Osteocyte (in vitro differentiated cells): ENCODE data around the gene SLC35F3. TPM values are rescaled to one million over a fixed set of nuclear protein-coding genes. Genes with fewer than 3 reads are reported as not detected.

ENCODE experiments used
- DNase-seq: peaks from one replicate; pipeline ENCODE4 v3.0.0; 2021; ENCODE audit warnings: mixed read lengths; ENCODE audit not compliant: unreplicated experiment; ENCODE audit errors: extremely low spot score
- H3K27ac Mint-ChIP-seq: one replicate; pipeline ENCODE4 v1.8.0; 2021; ENCODE audit warnings: mild to moderate bottlenecking, mixed read lengths; ENCODE audit not compliant: unreplicated experiment
- H3K27me3 Mint-ChIP-seq: one replicate; pipeline ENCODE4 v1.8.0; 2021; ENCODE audit warnings: mixed read lengths; ENCODE audit not compliant: unreplicated experiment
- H3K36me3 Mint-ChIP-seq: one replicate; pipeline ENCODE4 v1.8.0; 2021; ENCODE audit warnings: mixed read lengths; ENCODE audit not compliant: unreplicated experiment
- H3K4me1 Mint-ChIP-seq: one replicate; pipeline ENCODE4 v1.8.0; 2021; ENCODE audit warnings: mixed read lengths; ENCODE audit not compliant: unreplicated experiment
- H3K4me3 Mint-ChIP-seq: one replicate; pipeline ENCODE4 v1.8.0; 2021; ENCODE audit warnings: mild to moderate bottlenecking, moderate library complexity, mixed read lengths; ENCODE audit not compliant: unreplicated experiment
- H3K9me3 Mint-ChIP-seq: one replicate; pipeline ENCODE4 v1.8.0; 2021; ENCODE audit warnings: mixed read lengths; ENCODE audit not compliant: unreplicated experiment
- total RNA-seq: library from RNA; stranded (reverse); gene quantifications from 2 replicates; pipeline ENCODE4 v1.2.1, GENCODE V29; 2021
- TF ChIP-seq, protein P1 (sequence below): fragments of 200-600 bp; sonication (generic); IDR thresholded peaks from 2 replicates; pipeline ENCODE4 v1.5.0; 2021; ENCODE audit warnings: antibody characterized with exemption, mild to moderate bottlenecking, moderate library complexity

Gene SLC35F3
- total RNA-seq, 1 donor from 2014 or later, result not detected

DNA sequence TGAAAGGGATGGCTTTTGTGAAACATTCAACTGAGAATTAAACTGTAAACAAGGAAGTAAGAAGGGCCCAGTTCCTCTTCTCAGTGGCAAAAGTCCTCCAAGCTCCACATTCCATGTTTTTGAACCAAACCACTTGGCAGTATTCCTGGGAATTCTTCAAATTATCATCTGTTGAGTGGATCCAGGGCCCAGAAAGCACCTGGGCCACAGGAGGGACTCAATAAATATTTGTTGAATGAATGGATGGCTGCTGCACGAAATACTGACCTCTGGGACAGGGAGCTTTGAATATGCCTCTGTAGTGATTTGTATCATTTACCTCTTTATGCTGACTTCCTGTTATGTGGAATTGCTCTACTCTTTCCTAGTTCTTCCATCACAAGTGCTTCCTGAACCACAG, 4.7 kb downstream of the SLC35F3 start:
- TF ChIP-seq, protein P1, sequence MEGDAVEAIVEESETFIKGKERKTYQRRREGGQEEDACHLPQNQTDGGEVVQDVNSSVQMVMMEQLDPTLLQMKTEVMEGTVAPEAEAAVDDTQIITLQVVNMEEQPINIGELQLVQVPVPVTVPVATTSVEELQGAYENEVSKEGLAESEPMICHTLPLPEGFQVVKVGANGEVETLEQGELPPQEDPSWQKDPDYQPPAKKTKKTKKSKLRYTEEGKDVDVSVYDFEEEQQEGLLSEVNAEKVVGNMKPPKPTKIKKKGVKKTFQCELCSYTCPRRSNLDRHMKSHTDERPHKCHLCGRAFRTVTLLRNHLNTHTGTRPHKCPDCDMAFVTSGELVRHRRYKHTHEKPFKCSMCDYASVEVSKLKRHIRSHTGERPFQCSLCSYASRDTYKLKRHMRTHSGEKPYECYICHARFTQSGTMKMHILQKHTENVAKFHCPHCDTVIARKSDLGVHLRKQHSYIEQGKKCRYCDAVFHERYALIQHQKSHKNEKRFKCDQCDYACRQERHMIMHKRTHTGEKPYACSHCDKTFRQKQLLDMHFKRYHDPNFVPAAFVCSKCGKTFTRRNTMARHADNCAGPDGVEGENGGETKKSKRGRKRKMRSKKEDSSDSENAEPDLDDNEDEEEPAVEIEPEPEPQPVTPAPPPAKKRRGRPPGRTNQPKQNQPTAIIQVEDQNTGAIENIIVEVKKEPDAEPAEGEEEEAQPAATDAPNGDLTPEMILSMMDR, result no peak
- peaks cover under 1% of the 10 kb centered on the region for H3K36me3 Mint-ChIP-seq
- H3K9me3 Mint-ChIP-seq, result peaks cover 9% of the 10 kb centered on the region
- H3K4me3 Mint-ChIP-seq, result no peak overlapping the region
- H3K27ac Mint-ChIP-seq, result no peak overlapping the region
- DNase-seq, result no peak
- peaks cover 8% of the 10 kb centered on the region for H3K4me1 Mint-ChIP-seq
- H3K27me3 Mint-ChIP-seq, result peaks cover 24% of the 10 kb centered on the region

- TF ChIP-seq, protein P1, result no peak
- Mint-ChIP-seq H3K27me3 (peaks cover under 1% of the 10 kb centered on the region), H3K9me3 (peaks cover 13% of the 10 kb centered on the region), H3K4me3 (no peak overlapping the region), H3K27ac (no peak overlapping the region), H3K4me1 (no peaks in the 10 kb centered on the region), H3K36me3 (no peaks in the 10 kb centered on the region)
- no peak for DNase-seq
Measured at GRCh38 chr1:233912447-233912846, 8.0 kb downstream of the SLC35F3 start.

DNA sequence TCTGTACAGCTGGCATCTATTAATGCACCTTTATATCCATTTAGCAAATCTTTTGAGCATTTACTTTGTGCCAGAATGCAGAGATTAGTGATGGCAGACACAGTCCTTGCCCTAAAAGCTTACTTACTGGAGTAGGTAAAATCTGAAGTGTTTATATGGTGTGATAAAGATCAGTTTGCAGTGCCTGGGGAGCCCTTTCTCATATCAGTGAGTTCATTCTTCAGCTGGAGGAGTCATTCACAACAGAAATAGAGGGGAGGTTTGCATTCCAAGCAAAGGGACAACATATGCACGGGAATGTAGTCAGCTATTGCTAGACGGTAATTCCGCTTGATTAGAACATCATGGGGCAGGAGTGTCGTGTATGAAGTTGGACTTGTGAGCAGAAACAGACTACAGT, 8.4 kb downstream of the SLC35F3 start:
- Mint-ChIP-seq H3K27ac (no peak overlapping the region), H3K27me3 (no peaks in the 10 kb centered on the region), H3K9me3 (peaks cover 16% of the 10 kb centered on the region), H3K4me3 (no peak overlapping the region), H3K4me1 (no peaks in the 10 kb centered on the region), H3K36me3 (no peaks in the 10 kb centered on the region)
- TF ChIP-seq, protein P1, result no peak
- DNase-seq, result no peak

DNA sequence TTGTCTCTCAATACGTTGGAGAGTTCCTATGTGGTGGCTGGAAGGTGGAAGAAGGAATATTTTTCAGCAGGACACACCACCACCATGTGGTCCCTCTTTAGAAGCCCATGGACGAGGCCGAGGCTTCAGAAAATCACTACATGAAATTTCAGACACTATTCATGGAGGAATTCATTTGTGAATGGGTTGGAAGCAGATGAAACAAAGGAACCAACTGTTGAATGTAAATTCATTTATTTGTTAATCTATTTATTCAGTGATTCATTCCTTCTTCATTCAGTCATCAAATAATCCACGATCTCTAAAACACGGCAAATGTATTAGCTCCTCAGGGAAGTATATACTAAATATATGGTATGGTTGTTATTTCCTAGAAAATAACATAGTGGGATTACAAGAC, 12.2 kb downstream of the SLC35F3 start:
- Mint-ChIP-seq H3K4me3 (no peak overlapping the region), H3K9me3 (peaks cover 27% of the 10 kb centered on the region), H3K27me3 (no peaks in the 10 kb centered on the region), H3K4me1 (no peaks in the 10 kb centered on the region), H3K36me3 (no peaks in the 10 kb centered on the region), H3K27ac (no peak overlapping the region)
- TF ChIP-seq, protein P1, result no peak
- no peak for DNase-seq

DNA sequence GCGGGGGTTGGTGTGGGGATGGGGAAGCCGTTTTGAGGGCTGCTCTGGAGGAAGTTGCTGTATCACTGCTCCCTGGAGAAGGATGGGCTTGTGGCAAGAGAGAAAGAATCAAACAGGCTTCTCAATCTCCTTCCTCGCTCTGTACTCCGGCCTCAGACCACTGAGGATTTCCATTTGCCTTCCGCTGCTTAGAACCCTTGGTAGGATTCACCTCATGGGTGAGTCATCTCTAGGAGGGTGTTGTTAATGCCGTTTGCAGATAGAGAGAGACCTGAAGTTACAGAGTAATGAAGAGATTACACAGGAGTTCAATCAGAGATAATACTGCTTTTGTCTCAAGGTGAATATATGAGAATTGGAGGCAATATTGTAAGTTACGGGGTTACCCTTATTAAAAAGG, 15.3 kb downstream of the SLC35F3 start:
- Mint-ChIP-seq H3K27me3 (no peaks in the 10 kb centered on the region), H3K36me3 (no peaks in the 10 kb centered on the region), H3K4me1 (no peaks in the 10 kb centered on the region), H3K9me3 (peaks cover 22% of the 10 kb centered on the region), H3K4me3 (no peak overlapping the region), H3K27ac (no peak overlapping the region)
- TF ChIP-seq, protein P1, result no peak
- no peak for DNase-seq
